Ascending aorta (tissue), 2 donors: Measurements from ENCODE around the gene ASIC4. TPM values are rescaled to one million over a fixed set of nuclear protein-coding genes. Genes with fewer than 3 reads are reported as not detected.
A peak's percentile ranks its signal among the peaks of the same experiment; 100 is the strongest.

Experiments
- DNase-seq, 2 donors: peaks; one replicate each; pipeline ENCODE4 v3.0.0-alpha.2; 2019; ENCODE audit warnings: low spot score in 2 of 2
- H3K27ac ChIP-seq, 2 donors: fragments of 200-600 bp; sonication (generic); one replicate each; pipeline ENCODE4 v1.5.1; 2016 to 2017; ENCODE audit warnings: mild to moderate bottlenecking in 1 of 2
- H3K27me3 ChIP-seq: fragments of 200-600 bp; sonication (generic); one replicate; pipeline ENCODE4 v1.5.1; 2017
- H3K36me3 ChIP-seq, 2 donors: fragments of 200-600 bp; sonication (generic); one replicate each; pipeline ENCODE4 v1.5.1; 2016
- H3K4me1 ChIP-seq, 2 donors: fragments of 200-600 bp; sonication (generic); one replicate each; pipeline ENCODE4 v1.5.1; 2016 to 2017; ENCODE audit warnings: mild to moderate bottlenecking in 1 of 2
- H3K4me3 ChIP-seq, 2 donors: fragments of 200-600 bp; sonication (generic); one replicate each; pipeline ENCODE4 v1.5.1; 2016 to 2017; ENCODE audit warnings: mild to moderate bottlenecking in 1 of 2
- H3K9me3 ChIP-seq, 2 donors: fragments of 200-600 bp; sonication (generic); one replicate each; pipeline ENCODE4 v1.5.1; 2016
- intact Hi-C: fragments of 100-400 bp; cut with DNase I; formaldehyde crosslinking; loops from one replicate; pipeline ENCODE4 v1.15.1; 2023
- total RNA-seq: library from RNA; depleted of rRNA; stranded (reverse); fragments of >200 nt; gene quantifications from one replicate; pipeline ENCODE4 v1.1.0, GENCODE V29; 2016
- TF ChIP-seq, protein P1 (sequence below), 3 experiments: fragments of 200-600 bp in 2 of 3; fragments of 450-650 bp in 1 of 3; sonication (generic) in 2 of 3; IDR thresholded peaks; one replicate each; pipeline ENCODE4 v1.5.1; 2016 to 2019; ENCODE audit warnings: antibody characterized with exemption in 3 of 3, mild to moderate bottlenecking in 1 of 3, moderate library complexity in 1 of 3

ASIC4 gene
- total RNA-seq, 1 donor from 2014 or later: not detected

DNA sequence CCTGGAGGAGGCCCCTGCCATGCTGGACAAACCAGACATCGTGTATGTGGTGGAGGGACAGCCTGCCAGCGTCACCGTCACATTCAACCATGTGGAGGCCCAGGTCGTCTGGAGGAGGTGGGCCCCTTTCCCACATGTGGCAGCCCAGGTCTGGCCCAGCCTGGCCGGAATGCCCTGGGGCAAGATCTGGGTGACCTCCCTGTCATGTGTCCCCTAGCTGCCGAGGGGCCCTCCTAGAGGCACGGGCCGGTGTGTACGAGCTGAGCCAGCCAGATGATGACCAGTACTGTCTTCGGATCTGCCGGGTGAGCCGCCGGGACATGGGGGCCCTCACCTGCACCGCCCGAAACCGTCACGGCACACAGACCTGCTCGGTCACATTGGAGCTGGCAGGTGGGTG lies 40.8 kb upstream of the ASIC4 start:
- intact Hi-C loops: no loop called here
- Histone ChIP-seq H3K27me3 (no peaks in the 10 kb centered on the region), H3K4me1 (peaks cover 0 to 5% of the 10 kb centered on the region in 2 donors), H3K9me3 (no peaks in the 10 kb centered on the region), H3K27ac (peak overlapping the region in 1 of 2 donors; percentile 73), H3K36me3 (peaks cover 75 to 89% of the 10 kb centered on the region in 2 donors), H3K4me3 (no peak overlapping the region)
- TF ChIP-seq, protein P1, sequence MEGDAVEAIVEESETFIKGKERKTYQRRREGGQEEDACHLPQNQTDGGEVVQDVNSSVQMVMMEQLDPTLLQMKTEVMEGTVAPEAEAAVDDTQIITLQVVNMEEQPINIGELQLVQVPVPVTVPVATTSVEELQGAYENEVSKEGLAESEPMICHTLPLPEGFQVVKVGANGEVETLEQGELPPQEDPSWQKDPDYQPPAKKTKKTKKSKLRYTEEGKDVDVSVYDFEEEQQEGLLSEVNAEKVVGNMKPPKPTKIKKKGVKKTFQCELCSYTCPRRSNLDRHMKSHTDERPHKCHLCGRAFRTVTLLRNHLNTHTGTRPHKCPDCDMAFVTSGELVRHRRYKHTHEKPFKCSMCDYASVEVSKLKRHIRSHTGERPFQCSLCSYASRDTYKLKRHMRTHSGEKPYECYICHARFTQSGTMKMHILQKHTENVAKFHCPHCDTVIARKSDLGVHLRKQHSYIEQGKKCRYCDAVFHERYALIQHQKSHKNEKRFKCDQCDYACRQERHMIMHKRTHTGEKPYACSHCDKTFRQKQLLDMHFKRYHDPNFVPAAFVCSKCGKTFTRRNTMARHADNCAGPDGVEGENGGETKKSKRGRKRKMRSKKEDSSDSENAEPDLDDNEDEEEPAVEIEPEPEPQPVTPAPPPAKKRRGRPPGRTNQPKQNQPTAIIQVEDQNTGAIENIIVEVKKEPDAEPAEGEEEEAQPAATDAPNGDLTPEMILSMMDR (IDR thresholded peaks at IDR 0.05): no peak
- no peak for DNase-seq

DNA sequence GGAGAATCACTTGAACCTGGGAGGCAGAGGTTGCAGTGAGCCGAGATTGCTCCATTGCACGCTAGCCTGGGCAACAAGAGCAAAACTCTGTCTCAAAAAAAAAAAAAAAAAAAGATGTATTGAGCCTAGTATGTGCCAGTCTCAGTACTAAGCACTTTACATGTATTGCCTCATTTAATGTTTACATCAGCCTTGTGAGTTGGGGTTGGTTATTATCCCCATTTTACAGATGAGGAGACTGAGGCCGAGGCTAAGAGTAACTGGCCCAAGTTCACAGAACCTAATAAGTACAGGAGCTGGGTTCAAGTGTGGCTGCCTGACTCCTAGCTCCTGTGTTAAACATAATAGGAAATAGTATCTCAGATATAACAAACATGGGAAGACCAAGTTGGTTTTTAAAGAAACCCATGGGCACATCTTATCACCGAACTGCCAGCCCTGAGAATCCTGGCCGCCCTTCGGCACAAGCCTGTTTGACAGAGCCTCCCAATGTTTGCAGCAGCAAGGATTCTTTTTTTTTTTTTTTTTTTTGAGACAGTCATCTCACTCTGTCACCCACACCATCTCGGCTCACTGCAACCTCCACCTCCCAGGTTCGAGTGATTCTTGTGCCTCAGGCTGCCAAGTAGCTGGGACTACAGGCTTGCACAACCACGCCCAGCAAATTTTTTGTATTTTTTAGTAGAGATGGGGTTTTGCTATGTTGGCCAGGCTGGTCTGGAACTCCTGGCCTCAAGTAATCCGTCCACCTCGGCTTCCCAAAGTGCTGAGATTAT lies 39.8 kb upstream of the ASIC4 start:
- TF ChIP-seq, protein P1 (IDR thresholded peaks at IDR 0.05): no peak
- Histone ChIP-seq H3K4me1 (no peaks in the 10 kb centered on the region), H3K4me3 (no peak overlapping the region), H3K27ac (peak overlapping the region in 1 of 2 donors; percentile 73), H3K9me3 (no peaks in the 10 kb centered on the region), H3K27me3 (no peaks in the 10 kb centered on the region), H3K36me3 (peaks cover 73 to 89% of the 10 kb centered on the region in 2 donors)
- DNase-seq: no peak
- intact Hi-C loops: loop anchor here (5.0 kb wide), 1 partner anchor 53 kb away; no protein-coding TSS in a partner anchor

- TF ChIP-seq, protein P1 (IDR thresholded peaks at IDR 0.05): no peak
- DNase-seq: no peak
- Histone ChIP-seq H3K27ac (peak overlapping the region; percentile 15 to 73), H3K4me1 (no peaks in the 10 kb centered on the region), H3K4me3 (no peak overlapping the region), H3K36me3 (peaks cover 72 to 89% of the 10 kb centered on the region in 2 donors), H3K27me3 (no peaks in the 10 kb centered on the region), H3K9me3 (no peaks in the 10 kb centered on the region)
- intact Hi-C loops: loop anchor here (5.0 kb wide), 1 partner anchor 52 kb away; no protein-coding TSS in a partner anchor
These were observed 39.0 kb upstream of the ASIC4 start for GRCh38 chr2:219475278-219475677.

GRCh38 chr2:219475697-219476651 lies 38.3 kb upstream of the ASIC4 start:
- TF ChIP-seq, protein P1 (IDR thresholded peaks at IDR 0.05): peak; percentile 67 to 88 (median 87)
- peaks cover 72 to 89% of the 10 kb centered on the region in 2 donors for H3K36me3 ChIP-seq
- intact Hi-C loops: loop anchor here (1.0 to 5.0 kb wide), 4 partner anchors 15 to 73 kb away; no protein-coding TSS in a partner anchor
- peak in 1 of 2 donors; percentile 81 for DNase-seq
- peak overlapping the region; percentile 51 to 73 for H3K27ac ChIP-seq
- no peaks in the 10 kb centered on the region for H3K27me3 ChIP-seq
- no peaks in the 10 kb centered on the region for H3K4me1 ChIP-seq
- no peaks in the 10 kb centered on the region for H3K9me3 ChIP-seq
- no peak overlapping the region for H3K4me3 ChIP-seq

DNA sequence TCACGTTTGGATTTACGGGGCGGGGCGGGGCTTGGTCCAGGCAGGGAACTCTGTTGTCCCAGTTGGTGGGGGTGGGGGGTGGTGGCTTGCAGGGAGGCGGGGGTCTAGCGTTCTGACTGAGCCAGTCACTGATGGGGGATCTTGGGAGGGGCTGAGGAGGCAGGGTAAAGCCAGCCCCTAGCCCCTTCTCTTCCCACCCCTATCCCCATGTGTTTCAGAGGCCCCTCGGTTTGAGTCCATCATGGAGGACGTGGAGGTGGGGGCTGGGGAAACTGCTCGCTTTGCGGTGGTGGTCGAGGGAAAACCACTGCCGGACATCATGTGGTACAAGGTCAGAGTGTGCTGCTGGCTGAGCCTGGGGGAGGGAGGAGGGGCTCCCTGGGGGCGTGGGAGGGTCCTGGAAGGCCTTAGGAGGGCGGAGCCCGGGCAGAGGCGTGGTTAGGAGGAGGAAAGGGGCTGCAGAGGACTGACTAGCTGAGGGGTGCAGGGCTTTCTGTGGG lies 37.6 kb upstream of the ASIC4 start:
- DNase-seq: no peak
- Histone ChIP-seq H3K4me1 (no peaks in the 10 kb centered on the region), H3K9me3 (no peaks in the 10 kb centered on the region), H3K27ac (peak overlapping the region; percentile 51 to 73), H3K4me3 (no peak overlapping the region), H3K36me3 (peaks cover 75 to 89% of the 10 kb centered on the region in 2 donors), H3K27me3 (no peaks in the 10 kb centered on the region)
- TF ChIP-seq, protein P1 (IDR thresholded peaks at IDR 0.05): no peak
- intact Hi-C loops: loop anchor here (1.0 to 5.0 kb wide), 4 partner anchors 16 to 73 kb away; no protein-coding TSS in a partner anchor
